Prostate gland (tissue), 2 donors: ENCODE results near the gene MUSK.

Experiments
- CTCF ChIP-seq, 4 experiments: fragments of 200-600 bp in 2 of 4; fragments of 450-650 bp in 2 of 4; sonication (generic) in 2 of 4; IDR thresholded peaks; 1 replicate in 3 of 4; 2 replicates in 1 of 4; pipeline ENCODE4 v1.5.1; 2016 to 2019; ENCODE audit warnings: antibody characterized with exemption in 4 of 4, mild to moderate bottlenecking in 2 of 4, moderate library complexity in 2 of 4
- POLR2A ChIP-seq: fragments of 450-650 bp; IDR thresholded peaks from one replicate; pipeline ENCODE4 v1.6.1; 2016; ENCODE audit warnings: antibody characterized with exemption, mild to moderate bottlenecking
- POLR2AphosphoS5 ChIP-seq: sonication (generic); formaldehyde crosslinking; IDR thresholded peaks from one replicate; pipeline ENCODE4 v1.6.1; 2017; ENCODE audit warnings: antibody characterized with exemption

- TF ChIP-seq POLR2A: no peak
- no peak for TF ChIP-seq CTCF (IDR thresholded peaks at IDR 0.05)
- no peak for TF ChIP-seq POLR2AphosphoS5
These were observed 95.4 kb downstream of the MUSK start for GRCh38 chr9:110764006-110764405.
